Measurements from ENCODE around the gene CYTH3.

The CYTH3 gene

GRCh38 chr7:6279937-6280336 is 7.5 kb upstream of the CYTH3 start:
- DNase-seq: no peak

- DNase-seq: no peak
Measured at GRCh38 chr7:6279341-6279740, 6.9 kb upstream of the CYTH3 start.

- no peak for DNase-seq
Measured at GRCh38 chr7:6278749-6279310, 6.4 kb upstream of the CYTH3 start.

GRCh38 chr7:6277476-6277875 is 5.1 kb upstream of the CYTH3 start:
- no peak for DNase-seq

- DNase-seq: no peak
Measured at GRCh38 chr7:6276911-6277408, 4.5 kb upstream of the CYTH3 start.

GRCh38 chr7:6274743-6275142 is 2.3 kb upstream of the CYTH3 start:
- DNase-seq: no peak

GRCh38 chr7:6273917-6274630 is 1.6 kb upstream of the CYTH3 start:
- no peak for DNase-seq

- peak; percentile 61 for DNase-seq
Measured at GRCh38 chr7:6273380-6273837, 985 bp upstream of the CYTH3 start.

- DNase-seq: no peak
Measured at GRCh38 chr7:6271694-6272440, 557 bp downstream of the CYTH3 start.

- DNase-seq: no peak
Measured at GRCh38 chr7:6271060-6271658, 1.3 kb downstream of the CYTH3 start.

- DNase-seq: no peak
Measured at GRCh38 chr7:6269527-6269926, 2.9 kb downstream of the CYTH3 start.

- DNase-seq: no peak
Measured at GRCh38 chr7:6268907-6269306, 3.5 kb downstream of the CYTH3 start.

- no peak for DNase-seq
Measured at GRCh38 chr7:6268023-6268900, 4.2 kb downstream of the CYTH3 start.

- no peak for DNase-seq
Measured at GRCh38 chr7:6266699-6267098, 5.7 kb downstream of the CYTH3 start.

- no peak for DNase-seq
Measured at GRCh38 chr7:6262221-6262620, 10.2 kb downstream of the CYTH3 start.

- no peak for DNase-seq
Measured at GRCh38 chr7:6261699-6262098, 10.7 kb downstream of the CYTH3 start.

GRCh38 chr7:6260291-6261187 is 11.9 kb downstream of the CYTH3 start:
- DNase-seq: no peak

- DNase-seq: no peak
Measured at GRCh38 chr7:6259257-6259656, 13.2 kb downstream of the CYTH3 start.

GRCh38 chr7:6258440-6259182 is 13.8 kb downstream of the CYTH3 start:
- DNase-seq: no peak

GRCh38 chr7:6257675-6258074 is 14.7 kb downstream of the CYTH3 start:
- DNase-seq: no peak

All from NCI-H1092 (cell line).